Retinal pigment epithelial cell (primary cell): ENCODE measurements around the gene BRINP3.

Experiments used
- DNase-seq: peaks from one replicate; pipeline ENCODE4 v3.0.0-alpha.2; 2010; ENCODE audit warnings: low read depth
- H3K4me3 ChIP-seq: 2 replicates; pipeline ENCODE4 v1.5.1; 2011; ENCODE audit warnings: mild to moderate bottlenecking, low read length, control low read depth, moderate library complexity
- CTCF ChIP-seq: conservative IDR thresholded peaks from 2 replicates; pipeline ENCODE4 v1.5.1; 2011; ENCODE audit warnings: low read depth, low read length, control low read depth, inconsistent platforms

The BRINP3 gene

GRCh38 chr1:190159146-190159545 is 318.5 kb downstream of the BRINP3 start:
- DNase-seq: no peak
- H3K4me3 ChIP-seq: no peak overlapping the region
- no peak for TF ChIP-seq CTCF

DNA sequence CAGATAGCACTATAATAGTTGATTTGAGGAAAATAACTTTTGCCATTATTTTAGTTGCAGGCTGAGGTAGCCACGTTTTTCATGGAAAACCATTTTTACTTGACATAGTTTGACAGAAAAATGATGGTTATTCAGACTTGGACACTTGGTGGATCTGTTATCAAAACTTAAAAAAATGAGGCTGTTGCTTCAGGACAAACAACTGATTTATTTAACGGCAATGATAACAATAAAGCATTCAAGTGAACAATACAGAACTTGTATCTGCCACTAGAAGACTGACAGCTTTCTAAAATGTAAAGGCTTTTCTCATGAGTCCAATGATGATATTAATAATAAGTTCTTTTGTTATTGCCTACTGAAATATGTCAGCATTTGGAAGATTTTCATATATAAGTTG is 322.9 kb downstream of the BRINP3 start:
- no peak for TF ChIP-seq CTCF
- H3K4me3 ChIP-seq: no peak overlapping the region
- DNase-seq: no peak

GRCh38 chr1:190147616-190148015 is 330.0 kb downstream of the BRINP3 start:
- DNase-seq: no peak
- H3K4me3 ChIP-seq: no peak overlapping the region
- no peak for TF ChIP-seq CTCF

DNA sequence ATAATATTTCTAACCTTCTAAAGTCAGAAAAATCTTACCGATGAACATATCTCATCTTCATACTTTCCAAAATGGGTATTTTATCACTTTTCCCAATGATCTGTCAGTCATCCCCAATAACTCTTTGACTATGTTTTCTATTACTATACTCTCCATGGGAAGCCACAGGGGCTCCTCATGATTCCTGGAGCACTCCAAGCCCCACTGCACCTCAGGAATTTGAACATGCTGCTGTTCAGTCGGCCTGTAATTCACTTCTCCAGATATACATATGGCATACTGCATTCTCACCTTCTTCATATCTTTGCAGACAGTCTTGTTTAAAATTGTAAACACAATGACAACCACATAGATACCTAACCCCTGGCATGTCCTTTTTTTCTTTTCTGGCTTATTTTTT is 333.0 kb downstream of the BRINP3 start:
- H3K4me3 ChIP-seq: no peak overlapping the region
- TF ChIP-seq CTCF: no peak
- DNase-seq: no peak

GRCh38 chr1:190140644-190141043 is 337.0 kb downstream of the BRINP3 start:
- no peak for DNase-seq
- H3K4me3 ChIP-seq: no peak overlapping the region
- no peak for TF ChIP-seq CTCF

DNA sequence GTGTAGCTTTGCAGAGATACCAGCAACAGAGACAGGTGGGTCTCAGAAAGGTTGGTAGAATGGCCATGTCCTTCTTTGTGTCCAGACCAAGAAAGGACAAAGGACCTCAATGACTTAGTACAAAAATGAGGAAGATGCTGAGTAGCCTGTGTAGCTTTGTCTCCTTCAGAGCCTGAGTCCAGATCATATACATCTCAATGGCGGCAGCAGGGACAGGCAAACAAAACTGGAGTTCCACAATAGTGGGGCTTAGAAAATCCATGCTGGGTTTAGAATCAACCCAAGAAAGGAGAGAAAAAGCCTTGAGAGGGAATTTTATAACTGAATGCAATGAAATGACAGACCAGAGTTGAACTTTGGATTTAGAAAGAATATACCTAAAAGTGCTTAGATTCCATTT is 339.0 kb downstream of the BRINP3 start:
- H3K4me3 ChIP-seq: no peak overlapping the region
- TF ChIP-seq CTCF: no peak
- DNase-seq: no peak

DNA sequence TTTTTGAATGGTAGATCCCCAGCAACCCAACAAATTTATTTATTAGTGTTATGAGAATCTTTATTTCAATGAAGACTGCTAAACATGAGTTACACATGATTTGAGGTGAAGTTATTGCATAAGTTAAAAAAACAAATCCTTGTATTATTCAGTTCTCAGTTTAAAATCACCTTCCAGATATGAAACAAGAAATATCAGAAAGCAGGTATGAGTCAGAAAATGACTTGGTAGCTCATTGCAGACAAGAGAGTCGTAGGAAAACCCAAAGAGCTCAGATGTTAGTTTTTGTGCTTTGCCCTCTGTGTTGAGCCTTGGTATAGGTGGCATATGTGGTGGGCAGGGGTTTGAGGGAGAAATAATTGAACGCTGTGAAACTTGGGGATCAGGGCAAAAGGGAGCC is 339.4 kb downstream of the BRINP3 start:
- DNase-seq: no peak

More for the DNA sequence above, 339.4 kb downstream of the BRINP3 start:
- H3K4me3 ChIP-seq: no peak overlapping the region
- no peak for TF ChIP-seq CTCF
